ENCODE results near the gene CYP1A2.
"Not testable (repeated sequence)": the region's sequence is repeated elsewhere in the genome, so short reads cannot be mapped to it uniquely, and the experiment has no call there.

Gene CYP1A2

DNA sequence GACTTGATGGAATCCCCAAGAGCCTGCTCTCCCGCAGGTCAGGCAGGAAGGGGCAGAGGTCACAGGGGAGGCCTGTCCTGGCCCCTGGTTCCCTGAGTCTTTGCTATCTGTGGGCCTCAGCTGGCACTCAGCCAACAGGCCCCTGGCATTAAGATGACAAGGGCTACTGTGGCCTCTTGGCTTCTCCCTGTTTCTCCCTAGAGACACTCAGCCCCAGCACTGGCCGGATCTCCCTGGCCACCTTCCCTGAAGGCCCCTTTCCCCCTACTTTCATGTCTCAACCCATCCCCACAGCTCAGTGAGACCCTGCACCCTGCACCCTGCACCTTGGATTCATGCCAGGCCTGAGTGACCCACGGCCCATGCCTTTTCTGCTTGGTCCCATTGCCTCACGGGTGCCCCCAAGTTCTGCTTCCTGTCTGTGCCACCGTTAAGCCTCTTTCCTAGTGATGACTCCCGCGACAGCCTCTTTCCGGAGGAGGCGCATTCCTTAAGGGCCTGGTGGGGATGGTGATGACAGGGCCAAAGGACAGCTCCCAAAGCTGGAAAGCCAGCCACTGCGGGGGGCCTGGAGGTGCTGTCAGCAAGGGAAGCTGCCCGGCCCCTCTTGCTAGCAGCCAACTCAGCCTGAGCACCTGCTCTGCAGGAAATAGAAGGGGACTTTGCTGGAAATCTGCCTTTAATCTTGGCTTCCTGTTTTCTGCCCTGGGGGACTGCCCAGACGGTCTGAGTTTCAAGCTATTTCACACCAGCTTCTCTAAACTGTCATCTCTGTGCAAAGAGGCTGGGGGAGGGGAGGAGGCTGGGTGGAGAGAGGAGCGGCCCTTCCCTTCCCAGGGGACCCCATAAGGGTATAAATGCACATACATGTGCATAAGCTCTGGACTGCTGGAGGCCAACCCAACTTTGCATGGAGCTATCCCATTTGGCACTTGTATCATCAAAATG, 28.4 kb downstream of the CYP1A2 start:
- DNase-seq (ENCODE audit: low spot score): no peak

DNA sequence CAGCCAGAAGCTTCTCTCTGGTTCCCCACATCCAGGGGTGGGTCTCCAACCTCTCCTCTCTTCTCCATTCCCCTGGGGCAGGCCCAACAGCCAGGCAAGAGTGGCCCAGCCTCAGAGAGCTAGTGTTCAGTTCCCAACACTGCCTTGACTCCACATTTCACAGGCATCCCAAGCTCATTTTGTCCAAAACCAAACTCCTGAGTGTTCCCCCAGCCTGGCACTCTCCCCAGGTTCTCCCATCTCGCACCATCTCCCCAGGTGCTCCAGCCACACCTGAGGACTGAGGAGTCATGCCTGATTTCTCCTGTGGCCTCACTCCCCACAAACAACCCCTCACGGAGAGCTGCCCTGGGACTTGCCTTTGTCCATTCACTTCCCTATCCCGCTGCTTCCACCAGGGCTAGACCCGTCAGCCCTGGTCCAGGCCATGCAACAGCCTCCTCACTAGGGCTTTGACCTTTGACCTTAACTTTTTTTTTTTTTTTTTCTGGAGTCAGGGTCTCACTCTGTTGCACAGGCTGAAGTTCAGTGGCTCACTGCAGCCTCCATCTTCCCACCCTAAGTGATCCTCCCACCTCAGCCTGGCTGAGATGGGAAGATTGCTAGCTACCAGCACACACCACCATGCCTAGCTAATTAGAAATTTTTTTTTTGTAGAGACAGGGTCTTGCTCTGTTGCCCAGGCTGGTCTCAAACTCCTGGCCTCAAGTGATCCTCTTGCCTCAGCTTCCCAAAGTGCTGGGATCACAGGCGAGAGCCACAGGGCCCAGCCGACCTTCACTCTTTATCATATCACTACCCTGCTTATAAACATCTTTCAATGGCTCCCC, 29.3 kb downstream of the CYP1A2 start:
- DNase-seq (ENCODE audit: low spot score): no peak

DNA sequence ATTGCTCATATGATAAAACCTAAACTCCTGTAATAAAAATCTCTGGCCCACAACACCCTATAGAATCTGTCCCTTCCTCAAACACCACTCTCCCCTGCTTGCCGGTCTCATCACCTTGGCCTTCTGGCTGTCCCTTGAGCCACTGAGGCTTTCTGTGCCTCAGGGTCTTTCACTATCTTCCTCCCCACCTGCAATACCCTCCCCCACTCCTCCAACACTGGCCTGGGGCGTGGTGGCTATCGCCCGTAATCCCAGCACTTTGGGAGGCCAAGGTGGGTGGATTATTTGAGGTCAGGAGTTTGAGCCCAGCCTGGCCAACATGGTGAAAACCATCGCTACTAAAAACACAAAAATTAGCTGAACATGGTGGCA, 29.9 kb downstream of the CYP1A2 start:
- no peak for DNase-seq (ENCODE audit: low spot score)

DNA sequence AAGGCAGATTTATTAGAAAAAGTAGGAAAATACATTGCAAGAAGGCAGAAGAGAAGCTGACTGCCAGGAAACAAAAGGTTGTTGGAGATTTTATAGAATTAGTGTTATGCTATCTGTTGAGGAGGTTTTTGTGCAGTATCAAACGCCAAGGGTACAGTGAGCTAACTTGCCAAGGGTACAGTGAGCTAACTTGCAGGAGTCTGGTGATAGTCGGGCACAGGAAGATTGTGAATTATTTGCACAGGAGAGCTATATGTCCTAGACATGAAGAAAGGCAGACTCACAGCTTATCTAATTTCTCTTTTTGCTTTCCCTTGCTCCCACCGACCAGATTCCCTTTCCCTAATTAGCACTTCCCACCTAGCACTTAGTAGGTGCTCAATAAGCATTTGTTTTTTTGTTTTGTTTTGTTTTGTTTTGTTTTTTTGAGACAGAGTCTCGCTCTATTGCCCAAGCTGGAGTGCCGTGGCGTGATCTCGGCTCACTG, 30.6 kb downstream of the CYP1A2 start:
- no peak for DNase-seq (ENCODE audit: low spot score)

DNA sequence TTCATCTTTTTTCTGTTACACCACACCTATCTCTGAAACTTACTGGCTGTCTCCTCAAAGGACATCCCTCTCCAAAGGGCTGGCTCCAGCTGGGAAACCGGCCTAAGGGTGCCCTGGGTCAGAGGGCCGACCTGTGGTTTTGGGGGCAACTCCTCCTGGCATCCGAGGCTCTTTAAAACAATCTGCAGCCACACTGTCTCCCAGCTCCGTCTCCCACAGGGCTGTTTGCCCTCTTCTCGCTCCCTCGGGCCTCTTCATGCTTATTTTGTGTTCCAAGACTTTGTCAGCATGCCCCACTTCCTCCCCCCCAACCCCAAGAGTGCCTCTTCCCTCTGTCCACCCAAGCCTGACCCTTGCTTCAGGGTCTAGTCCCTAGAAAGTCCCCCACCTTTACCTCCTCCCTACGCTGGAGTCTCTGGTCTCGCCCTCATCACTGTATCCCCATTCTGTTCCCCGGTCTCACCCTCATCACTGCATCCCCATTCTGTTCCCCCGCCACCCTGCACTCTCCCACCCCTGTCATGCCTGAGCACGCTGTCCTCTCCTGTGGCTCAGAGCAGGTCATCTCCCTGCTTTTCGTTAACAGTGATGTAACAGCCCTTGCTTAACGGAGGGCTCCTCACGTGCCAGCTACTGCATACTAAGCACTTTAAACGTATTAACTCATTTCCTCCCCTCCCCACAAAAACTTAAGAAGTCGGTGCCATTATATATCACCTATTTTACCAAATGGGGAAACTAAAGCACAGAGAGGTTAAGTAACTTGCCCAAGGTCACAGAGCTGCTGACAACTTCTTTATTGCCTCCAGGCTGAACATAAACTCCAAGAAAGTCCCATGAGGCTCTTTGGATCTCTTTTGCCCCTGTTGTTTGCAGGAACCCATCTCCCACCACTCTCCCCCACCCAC, 32.1 kb downstream of the CYP1A2 start:
- DNase-seq (ENCODE audit: low spot score): no peak

DNA sequence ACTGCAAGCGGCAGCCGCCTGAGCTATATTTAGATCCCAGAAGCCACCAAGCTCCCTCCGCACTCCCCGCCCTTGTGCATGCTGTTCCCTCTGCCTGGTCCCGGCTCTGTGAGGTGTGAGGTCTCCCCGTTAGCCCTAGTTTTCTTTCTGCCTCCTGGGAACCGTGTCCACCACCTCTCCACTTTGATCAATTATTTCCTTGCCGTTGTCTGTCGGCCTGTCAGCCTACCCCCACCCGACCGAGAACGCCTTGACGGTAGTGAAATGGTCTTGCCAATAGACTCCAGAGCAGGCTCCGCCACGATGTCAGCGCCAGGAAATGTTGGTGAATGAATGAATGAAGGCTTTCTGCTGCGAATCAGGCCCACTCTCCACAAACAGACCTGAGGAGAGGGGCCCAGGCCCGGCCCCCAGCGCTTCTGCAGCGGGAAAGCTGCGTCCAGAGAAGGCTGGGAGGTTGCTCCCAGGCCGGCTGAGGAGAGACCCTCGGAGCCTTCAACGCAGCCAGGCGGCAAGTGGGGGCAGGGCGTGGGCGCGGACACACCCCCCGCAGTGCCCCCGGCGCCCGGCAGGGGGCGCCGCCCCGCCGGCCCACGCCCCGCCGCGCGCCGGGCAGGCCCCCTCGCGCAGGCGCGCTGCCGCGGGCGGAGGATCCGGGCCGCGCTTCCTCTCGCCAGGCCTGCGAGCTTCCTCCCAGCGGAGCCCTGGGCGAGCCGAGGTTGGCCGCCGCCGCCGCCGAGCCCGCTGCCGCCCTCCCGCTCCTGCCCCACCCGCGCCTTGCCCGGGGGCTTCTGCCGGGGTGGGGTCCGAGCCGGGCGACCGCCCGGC, 33.0 kb downstream of the CYP1A2 start, which contains the start of gene CSK:
Gene CSK, plus strand, starts transcription at position 650 of the 828 bp plus-strand sequence. CDS start 16,218 bp downstream, outside the sequence.
- peak; percentile 65 for DNase-seq (ENCODE audit: low spot score)

DNA sequence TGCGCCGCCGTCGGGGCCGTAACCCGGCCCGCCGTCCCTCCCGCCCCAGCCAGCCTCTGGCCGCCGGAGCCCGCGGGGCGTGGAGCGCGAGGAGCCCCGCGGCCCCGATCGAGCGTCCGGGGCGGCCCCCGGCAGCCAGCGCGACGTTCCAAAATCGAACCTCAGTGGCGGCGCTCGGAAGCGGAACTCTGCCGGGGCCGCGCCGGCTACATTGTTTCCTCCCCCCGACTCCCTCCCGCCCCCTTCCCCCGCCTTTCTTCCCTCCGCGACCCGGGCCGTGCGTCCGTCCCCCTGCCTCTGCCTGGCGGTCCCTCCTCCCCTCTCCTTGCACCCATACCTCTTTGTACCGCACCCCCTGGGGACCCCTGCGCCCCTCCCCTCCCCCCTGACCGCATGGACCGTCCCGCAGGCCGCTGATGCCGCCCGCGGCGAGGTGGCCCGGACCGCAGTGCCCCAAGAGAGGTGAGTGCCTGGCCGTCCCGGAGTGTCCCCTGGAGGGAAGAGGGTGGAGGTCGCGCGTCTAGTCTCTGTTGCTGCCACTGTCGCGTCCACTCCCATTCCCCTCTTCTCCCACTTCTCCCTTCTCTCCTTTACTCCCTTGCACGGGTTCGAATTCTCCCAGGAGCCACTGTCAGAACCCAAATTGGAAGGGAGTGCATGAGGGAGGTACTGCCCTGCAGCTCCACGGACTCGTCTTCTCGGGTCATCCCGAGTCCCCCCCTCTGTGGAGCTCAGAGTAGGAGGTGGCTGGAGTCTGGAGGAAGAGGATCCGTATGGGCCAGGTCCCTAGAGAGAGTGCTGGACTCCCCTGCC, 33.8 kb downstream of the CYP1A2 start:
- DNase-seq (ENCODE audit: low spot score): no peak

DNA sequence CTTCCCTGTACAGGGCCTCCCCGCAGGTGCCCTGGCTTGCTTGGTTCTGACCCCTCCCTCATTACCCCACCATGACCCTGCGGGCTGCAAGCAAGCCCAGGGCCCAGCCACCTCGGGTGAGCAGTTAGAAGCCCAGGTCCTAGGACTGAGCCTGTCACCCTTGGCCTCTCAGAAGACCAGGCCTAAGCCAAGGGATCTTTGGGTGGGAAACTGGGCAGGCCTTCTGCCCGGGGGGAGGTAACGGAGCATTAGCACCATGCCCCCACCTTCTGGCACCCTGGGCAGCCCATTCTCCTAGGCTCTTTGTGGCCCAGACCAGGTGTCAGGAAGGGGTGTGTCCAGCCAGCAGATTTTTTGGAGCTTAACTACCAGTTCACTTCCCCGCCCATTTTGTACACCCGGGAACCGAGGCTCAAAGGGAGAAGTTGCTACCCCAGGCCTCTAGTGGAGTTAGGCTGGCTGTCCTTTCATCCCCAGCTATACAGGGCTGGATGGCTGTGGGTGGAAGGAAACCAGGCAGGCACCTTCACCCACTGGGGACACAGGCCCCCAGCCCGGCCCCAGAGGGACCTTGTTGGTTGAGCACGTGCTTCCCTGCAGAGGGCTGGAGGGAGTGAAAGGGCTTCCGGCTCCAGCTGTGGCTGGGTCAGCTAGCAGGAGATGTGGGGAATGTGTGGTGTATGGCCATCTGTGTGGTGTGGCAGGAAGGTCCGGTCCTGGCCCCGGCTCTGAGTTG, 34.6 kb downstream of the CYP1A2 start:
- peak; percentile 53 for DNase-seq (ENCODE audit: low spot score)

DNA sequence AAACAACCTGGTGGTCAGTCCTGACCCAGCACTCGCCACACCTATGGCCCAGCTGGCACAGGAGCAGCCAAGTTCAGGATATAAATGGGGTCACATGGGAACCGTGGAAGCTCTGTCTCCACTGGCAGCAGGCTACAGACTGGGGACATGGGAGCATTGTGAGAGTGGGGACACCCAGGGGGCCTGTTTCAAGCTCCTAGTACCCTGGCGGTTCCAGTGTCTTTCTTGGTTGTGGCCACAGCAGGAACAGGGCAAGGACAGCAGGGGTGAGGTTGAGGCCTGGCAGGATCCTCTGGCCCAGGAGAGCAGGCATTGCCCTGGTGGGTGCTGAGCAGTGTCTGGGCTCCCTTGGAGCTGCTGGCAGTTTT, 35.1 kb downstream of the CYP1A2 start:
- no peak for DNase-seq (ENCODE audit: low spot score)

DNA sequence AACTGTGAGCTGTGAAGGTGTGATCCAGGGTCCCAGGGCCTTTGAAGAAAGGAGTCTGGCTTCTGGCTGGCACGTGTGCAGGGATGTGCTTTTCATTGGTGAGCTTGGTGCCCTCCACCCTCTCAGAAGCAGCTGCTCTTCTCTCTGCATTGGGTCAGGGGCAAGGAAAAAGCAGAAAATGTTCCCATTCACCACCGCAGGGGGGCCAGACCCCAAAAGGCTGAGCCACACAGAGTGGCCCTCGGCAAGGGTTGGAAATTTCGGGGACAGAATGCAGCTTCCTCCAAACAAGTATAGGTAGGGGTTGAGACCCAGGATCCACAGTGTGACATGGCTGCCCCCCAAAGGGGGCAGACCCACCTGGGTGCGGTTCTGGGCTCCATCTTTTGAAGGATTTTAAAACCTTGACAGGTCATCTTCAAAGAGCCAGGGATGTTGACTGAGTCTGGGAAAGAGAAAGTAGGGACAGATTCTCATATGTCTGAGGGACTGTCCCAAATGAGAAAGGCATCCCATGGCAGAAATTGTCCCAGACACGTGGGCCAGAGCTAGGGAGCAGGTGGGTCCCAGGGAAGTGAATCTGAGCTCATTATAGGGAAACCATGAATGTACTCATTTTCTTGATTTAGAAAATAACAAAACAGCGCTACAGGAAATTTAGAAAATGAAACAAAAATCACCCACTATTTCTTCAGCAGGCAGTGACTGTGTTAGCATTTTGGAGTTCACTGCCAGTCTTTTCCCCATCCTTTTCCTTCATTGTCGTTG, 36.0 kb downstream of the CYP1A2 start:
- no peak for DNase-seq (ENCODE audit: low spot score)

DNA sequence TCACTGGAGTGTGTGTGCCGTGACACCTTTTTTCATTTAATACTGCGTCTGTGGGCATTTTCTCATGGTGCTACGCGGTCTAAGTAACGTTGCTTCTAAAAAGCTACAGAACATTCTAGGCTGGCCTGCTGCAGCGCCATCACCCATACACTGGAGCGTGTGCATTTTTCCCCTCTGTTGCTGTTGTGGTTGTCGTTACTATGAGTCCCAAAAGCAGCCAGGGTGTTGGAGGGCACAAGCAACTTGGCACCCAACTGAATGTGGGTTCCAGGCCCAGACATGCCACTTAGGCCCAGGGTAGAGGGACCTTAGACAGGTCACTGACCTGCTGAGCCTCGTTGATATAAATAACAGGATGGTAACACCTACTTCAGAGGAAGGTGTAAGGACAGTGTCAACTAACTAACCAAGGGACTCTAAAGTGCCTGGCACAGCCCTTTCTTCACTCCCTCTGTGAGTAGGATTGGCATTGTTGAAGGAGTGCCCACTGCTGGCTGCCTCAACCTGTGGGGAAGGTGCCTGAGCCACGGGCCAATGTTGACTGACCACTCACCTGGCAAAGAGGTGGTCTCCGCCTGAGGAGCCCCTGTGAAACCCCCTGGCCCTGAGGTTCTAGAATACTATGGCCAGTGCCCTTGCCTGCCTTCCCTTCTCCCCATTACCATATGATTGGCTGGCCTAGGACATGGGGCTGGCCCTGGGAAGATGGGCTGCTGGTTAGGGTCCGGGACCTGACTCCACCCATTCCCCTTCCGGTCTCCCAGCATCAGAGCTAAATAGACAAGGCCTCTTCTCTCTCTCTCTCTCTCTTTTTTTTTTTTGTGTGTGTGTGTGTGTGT, 36.8 kb downstream of the CYP1A2 start:
- DNase-seq (ENCODE audit: low spot score): no peak

DNA sequence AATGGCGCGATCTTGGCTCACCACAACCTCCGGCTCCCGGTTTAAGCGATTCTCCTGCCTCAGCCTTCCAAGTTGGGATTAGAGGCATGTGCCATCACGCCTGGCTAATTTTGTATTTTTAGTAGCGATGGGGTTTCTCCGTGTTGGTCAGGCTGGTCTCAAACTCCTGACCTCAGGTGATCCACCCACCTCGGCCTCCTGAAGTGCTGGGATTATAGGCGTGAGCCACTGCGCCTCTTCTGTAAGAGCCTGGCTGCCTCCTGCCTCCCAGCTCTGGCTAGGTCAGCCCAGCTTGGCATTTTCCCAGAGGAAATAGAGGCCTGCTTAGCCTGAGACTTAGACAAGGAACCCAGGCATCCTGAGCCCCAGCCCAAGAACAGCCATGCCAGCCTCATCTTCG, 37.4 kb downstream of the CYP1A2 start:
- DNase-seq (ENCODE audit: low spot score): not testable (repeated sequence)

DNA sequence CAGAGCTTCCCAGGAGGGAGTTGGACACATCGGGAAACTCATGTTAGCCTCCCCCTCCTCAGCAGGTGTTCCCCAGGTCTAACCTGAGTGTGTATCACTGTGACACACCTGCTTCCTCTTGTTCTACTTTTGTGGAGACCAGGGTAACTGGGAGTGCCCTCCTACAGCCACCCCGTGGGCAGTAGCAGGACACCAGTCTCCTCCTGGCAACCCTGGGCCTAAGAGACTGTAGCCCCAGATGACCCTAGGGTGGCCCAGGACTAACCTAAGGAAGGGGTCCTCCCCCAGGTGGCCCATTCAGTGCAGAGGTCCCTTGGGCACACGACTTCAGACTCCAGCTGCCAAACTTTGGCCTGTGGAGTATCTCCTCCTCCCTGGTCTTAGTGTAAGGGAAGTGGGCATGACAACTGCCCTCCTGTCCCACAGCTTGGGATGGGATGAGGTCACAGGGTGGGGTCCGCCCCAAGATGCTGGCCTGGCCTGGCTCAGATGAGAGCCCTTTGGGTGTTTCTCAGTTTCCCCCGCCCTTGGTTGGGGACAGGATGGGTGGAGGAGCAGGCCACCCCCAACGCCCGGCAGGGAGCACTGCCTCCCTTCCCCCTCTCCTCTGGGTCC, 38.0 kb downstream of the CYP1A2 start:
- no peak for DNase-seq (ENCODE audit: low spot score)

DNA sequence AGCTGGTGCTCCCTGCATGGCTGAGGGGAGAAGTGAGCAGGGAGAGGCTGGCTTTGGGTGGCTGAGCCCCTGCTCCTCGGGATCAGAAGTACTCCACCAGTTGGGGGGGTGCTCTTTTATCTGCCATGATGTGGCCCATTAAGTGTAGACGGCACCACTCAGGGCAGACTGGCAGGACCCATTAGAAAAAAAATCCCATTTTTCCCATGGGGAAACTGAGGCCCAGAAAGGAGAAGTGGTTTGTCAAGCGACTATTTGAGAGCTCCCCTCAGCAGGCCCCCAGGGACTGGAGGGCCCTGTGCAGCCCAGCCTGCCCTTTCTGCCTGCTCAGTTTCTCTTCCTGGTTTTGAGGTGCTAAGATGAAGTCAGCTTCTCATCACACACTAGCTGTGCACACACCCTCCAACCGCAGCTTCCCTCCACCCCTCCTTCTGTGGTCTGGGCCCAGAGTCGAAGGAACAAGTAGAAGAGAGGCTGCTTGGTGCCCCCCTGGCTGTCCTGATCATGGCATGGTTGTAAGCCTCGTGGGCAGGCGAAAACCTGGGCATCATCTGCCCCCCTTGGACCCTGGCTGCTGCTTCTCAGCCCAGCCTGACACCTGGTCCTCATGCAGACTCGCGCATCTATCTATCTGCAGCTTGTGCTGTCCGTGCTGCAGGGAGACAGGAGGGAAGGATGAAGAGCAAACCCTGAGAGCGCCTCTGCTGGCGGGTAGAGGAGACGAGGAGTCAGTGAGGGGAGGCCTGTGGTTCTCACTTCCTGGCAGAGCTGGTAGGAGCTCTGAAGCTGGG, 38.8 kb downstream of the CYP1A2 start:
- peak; percentile 60 for DNase-seq (ENCODE audit: low spot score)

DNA sequence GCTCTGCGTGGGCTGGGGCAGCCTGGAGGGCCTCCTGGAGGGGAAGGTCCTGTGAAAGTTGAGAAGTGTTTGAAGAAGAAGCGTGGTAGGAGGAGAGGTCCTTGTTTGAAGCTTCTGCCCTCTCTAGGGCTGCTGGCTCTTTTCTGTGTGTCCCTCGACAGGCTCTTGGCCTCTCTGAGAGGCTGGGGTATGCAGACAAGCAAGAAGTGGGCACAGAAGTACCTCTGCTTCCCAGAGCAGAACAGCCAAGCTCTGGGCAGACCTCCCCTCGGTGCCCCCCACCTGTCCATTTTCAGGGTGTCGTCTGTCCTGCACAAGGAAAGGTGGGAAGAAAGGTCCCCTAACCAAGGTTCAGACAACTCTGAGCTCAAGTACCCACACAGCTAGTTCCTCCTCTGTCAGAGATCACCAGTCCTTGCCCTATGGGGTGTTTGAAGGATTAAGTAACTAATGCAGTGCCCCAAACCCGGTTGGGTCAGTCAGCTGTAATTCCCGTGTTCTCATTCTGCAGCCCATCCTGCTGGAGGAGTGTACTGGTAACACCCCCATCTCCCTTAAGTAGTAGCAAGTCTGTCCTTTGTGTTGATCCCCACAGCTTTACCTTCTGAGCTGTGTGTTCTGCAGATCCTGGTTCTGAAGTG, 39.5 kb downstream of the CYP1A2 start:
- no peak for DNase-seq (ENCODE audit: low spot score)

DNA sequence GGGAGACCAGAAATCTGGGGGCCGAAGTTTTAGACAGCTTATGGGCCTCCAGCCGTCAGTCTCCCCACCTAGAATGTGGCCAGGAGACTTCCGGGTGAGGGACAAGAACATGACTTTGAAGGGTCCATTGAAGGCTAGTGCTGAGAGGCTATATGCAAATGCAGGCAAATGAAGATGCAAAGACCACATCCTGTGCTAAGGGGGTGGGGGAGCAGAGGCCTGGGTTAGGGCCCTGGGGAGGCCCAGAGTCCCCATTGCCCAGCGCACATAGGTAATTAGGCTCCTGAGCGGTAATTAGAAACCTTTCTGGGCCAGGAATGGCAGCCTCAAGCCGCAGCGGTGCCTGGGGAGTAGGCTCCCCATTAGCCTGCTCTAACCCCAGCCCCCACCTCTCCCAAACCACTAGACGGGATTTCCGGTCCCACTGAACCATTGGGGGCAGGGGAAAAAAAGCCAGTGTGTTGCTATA, 40.1 kb downstream of the CYP1A2 start:
- DNase-seq (ENCODE audit: low spot score): no peak
